HCT116 (cell line): ENCODE data around the gene FLYWCH1. TPM values are rescaled to one million over a fixed set of nuclear protein-coding genes. Genes with fewer than 3 reads are reported as not detected.

ENCODE experiments used
- ATAC-seq: fragments of 200-7000 bp; cut with Tn5 transposase; 2 replicates; pipeline ENCODE4 v1.9.1; 2020; ENCODE audit warnings: mild to moderate bottlenecking, moderate library complexity
- BruUV-seq: library from RNA; stranded (reverse); fragments of 400-500 nt; replicated peaks from 2 replicates; lab custom pipeline; 2021; lab: Mats Ljungman, UMichigan
- CTCF ChIA-PET: fragments of 300-600 bp; sonication (Branson Sonifier 250); formaldehyde crosslinking; loops from one replicate; lab custom pipeline; 2021; ENCODE audit warnings: antibody characterized with exemption; lab: Charles Lee
- POLR2A ChIA-PET: fragments of 300-600, 350-600 bp; sonication (Branson Sonifier 250); formaldehyde crosslinking; loops from one replicate; lab custom pipeline; 2021; ENCODE audit warnings: antibody characterized with exemption; lab: Charles Lee
- RAD21 ChIA-PET, 2 experiments: fragments of 300-600 bp; sonication (Branson Sonifier 250); formaldehyde crosslinking; loops; one replicate each; lab custom pipeline; 2023; ENCODE audit warnings: low total read pairs in 2 of 2; ENCODE audit not compliant: uncharacterized antibody in 2 of 2, unreplicated experiment in 2 of 2, low non-redundant PET in 1 of 2; lab: Charles Lee
- DNase-seq: peaks from one replicate; pipeline ENCODE4 v3.0.0-alpha.2; 2010; ENCODE audit warnings: low read depth, low spot score
- H2AFZ ChIP-seq: fragments of 200-600 bp; shearing (Covaris generic), sonication (generic); 2 replicates; pipeline ENCODE4 v1.6.1; 2017; ENCODE audit warnings: low read depth, mixed run types, mixed read lengths, antibody characterized with exemption, low read length; ENCODE audit not compliant: poor library complexity, severe bottlenecking
- H3K27ac ChIP-seq: 2 replicates; pipeline ENCODE4 v1.5.1; 2012; ENCODE audit warnings: low read depth, low read length
- H3K27me3 ChIP-seq: fragments of 200-600 bp; sonication (generic); 2 replicates; pipeline ENCODE4 v1.6.1; 2016; ENCODE audit warnings: mixed run types, low read length, mixed read lengths; ENCODE audit not compliant: insufficient read depth
- H3K36me3 ChIP-seq, 2 experiments: fragments of 200-500 bp in 1 of 2; fragments of 200-600 bp in 1 of 2; sonication (Bioruptor generic) in 1 of 2; sonication (generic) in 1 of 2; 2 replicates each; pipeline versions ENCODE4 v1.5.1 to v1.6.1; 2014 to 2016; ENCODE audit warnings: low read length in 2 of 2, inconsistent platforms in 1 of 2, mixed read lengths in 1 of 2, mixed run types in 1 of 2; ENCODE audit not compliant: insufficient read depth in 2 of 2, control insufficient read depth in 1 of 2
- H3K4me1 ChIP-seq, 2 experiments: fragments of 200-600 bp in 1 of 2; sonication (generic) in 1 of 2; 2 replicates each; pipeline versions ENCODE4 v1.5.1 to v1.6.1; 2012 to 2017; ENCODE audit warnings: low read length in 2 of 2, inconsistent platforms in 1 of 2, mild to moderate bottlenecking in 1 of 2, mixed read lengths in 1 of 2, mixed run types in 1 of 2, moderate library complexity in 1 of 2; ENCODE audit not compliant: insufficient read depth in 2 of 2, control insufficient read depth in 1 of 2
- H3K4me2 ChIP-seq: fragments of 200-600 bp; sonication (generic); 2 replicates; pipeline ENCODE4 v1.6.1; 2017; ENCODE audit warnings: mixed run types, low read length, mixed read lengths
- H3K4me3 ChIP-seq, 2 experiments: fragments of 200-600 bp in 1 of 2; sonication (generic) in 1 of 2; replicated peaks in 1 of 2; 2 replicates each; pipeline ENCODE4 v1.5.1; 2011 to 2016; ENCODE audit warnings: low read length in 2 of 2, control low read depth in 1 of 2, low read depth in 1 of 2, mild to moderate bottlenecking in 1 of 2, mixed read lengths in 1 of 2, mixed run types in 1 of 2
- H3K79me2 ChIP-seq: fragments of 200-600 bp; sonication (generic); 2 replicates; pipeline ENCODE4 v1.6.1; 2017; ENCODE audit warnings: mild to moderate bottlenecking, mixed run types, low read length, moderate library complexity, mixed read lengths; ENCODE audit not compliant: insufficient read depth
- H3K9ac ChIP-seq: fragments of 200-600 bp; sonication (generic); 2 replicates; pipeline ENCODE4 v1.6.1; 2016; ENCODE audit warnings: low read length, mixed read lengths
- H3K9me2 ChIP-seq: fragments of 200-600 bp; sonication (generic), shearing (Covaris generic); 2 replicates; pipeline ENCODE4 v1.6.1; 2017; ENCODE audit warnings: mixed run types, mild to moderate bottlenecking, moderate library complexity; ENCODE audit not compliant: insufficient read depth
- H3K9me3 ChIP-seq, 2 experiments: fragments of 200-500 bp in 1 of 2; fragments of 200-600 bp in 1 of 2; sonication (Bioruptor generic) in 1 of 2; sonication (generic) in 1 of 2; 2 replicates each; pipeline ENCODE4 v1.6.1; 2014 to 2017; ENCODE audit warnings: low read length in 2 of 2, mixed read lengths in 2 of 2, inconsistent platforms in 1 of 2, low read depth in 1 of 2, mild to moderate bottlenecking in 1 of 2, mixed run types in 1 of 2, moderate library complexity in 1 of 2; ENCODE audit not compliant: control insufficient read depth in 1 of 2, insufficient read depth in 1 of 2
- H4K20me1 ChIP-seq: fragments of 200-600 bp; sonication (generic), shearing (Covaris generic); 2 replicates; pipeline ENCODE4 v1.6.1; 2017; ENCODE audit warnings: mixed run types, mild to moderate bottlenecking, moderate library complexity; ENCODE audit not compliant: insufficient read depth
- CEBPB ChIP-seq: IDR thresholded peaks from 2 replicates; pipeline ENCODE4 v1.6.1; 2012; ENCODE audit warnings: low read depth
- CTCF ChIP-seq, 3 experiments: fragments of 200-600 bp in 1 of 3; sonication (generic) in 1 of 3; IDR thresholded peaks in 2 of 3; conservative IDR thresholded peaks in 1 of 3; 2 replicates each; pipeline ENCODE4 v1.5.1; 2012 to 2017; ENCODE audit warnings: low read depth in 2 of 3, low read length in 2 of 3, antibody characterized with exemption in 1 of 3, borderline replicate concordance in 1 of 3, control low read depth in 1 of 3, mild to moderate bottlenecking in 1 of 3, mixed read lengths in 1 of 3, mixed run types in 1 of 3, moderate library complexity in 1 of 3; ENCODE audit not compliant: insufficient read depth in 1 of 3
- EGR1 ChIP-seq: IDR thresholded peaks from 2 replicates; pipeline ENCODE4 v1.6.1; 2012; ENCODE audit warnings: low read depth
- ELF1 ChIP-seq: IDR thresholded peaks from 2 replicates; pipeline ENCODE4 v1.6.1; 2012; ENCODE audit warnings: low read depth, borderline replicate concordance
- EZH2phosphoT487 ChIP-seq: fragments of 200-600 bp; IDR thresholded peaks from 2 replicates; pipeline ENCODE4 v1.6.1; 2018; ENCODE audit warnings: antibody characterized with exemption, borderline replicate concordance
- FOSL1 ChIP-seq: IDR thresholded peaks from 2 replicates; pipeline ENCODE4 v1.6.1; 2012; ENCODE audit warnings: low read depth
- JUND ChIP-seq: IDR thresholded peaks from 2 replicates; pipeline ENCODE4 v1.6.1; 2012
- POLR2AphosphoS5 ChIP-seq: IDR thresholded peaks from 2 replicates; pipeline ENCODE4 v1.6.1; 2011; ENCODE audit warnings: mild to moderate bottlenecking, low read depth, low read length, moderate library complexity
- RAD21 ChIP-seq: IDR thresholded peaks from 2 replicates; pipeline ENCODE4 v1.6.1; 2012; ENCODE audit warnings: low read depth, mild to moderate bottlenecking
- SP1 ChIP-seq: IDR thresholded peaks from 2 replicates; pipeline ENCODE4 v1.6.1; 2012; ENCODE audit warnings: low read depth
- SRF ChIP-seq: IDR thresholded peaks from 2 replicates; pipeline ENCODE4 v1.6.1; 2012; ENCODE audit warnings: low read depth
- TCF7L2 ChIP-seq: IDR thresholded peaks from 2 replicates; pipeline ENCODE4 v1.7.0; 2011; ENCODE audit warnings: borderline replicate concordance, inconsistent platforms; ENCODE audit not compliant: insufficient read depth, insufficient read length; ENCODE audit errors: extremely low read depth
- ZFX ChIP-seq: fragments of 450-650 bp; IDR thresholded peaks from 2 replicates; pipeline ENCODE4 v1.6.1; 2017
- ZNF274 ChIP-seq: fragments of 200-500 bp; sonication (Bioruptor generic); IDR thresholded peaks from 2 replicates; pipeline ENCODE4 v1.6.1; 2014; ENCODE audit warnings: mild to moderate bottlenecking, low read depth, low read length, inconsistent platforms
- intact Hi-C: fragments of 100-400 bp; cut with micrococcal nuclease; formaldehyde crosslinking; loops from 2 replicates; pipeline ENCODE4 v1.10.0; 2022
- total RNA-seq: library from RNA; stranded (reverse); gene quantifications from one replicate; pipeline ENCODE4 v1.2.1, GENCODE V29; 2021; ENCODE audit not compliant: unreplicated experiment
- TF ChIP-seq, protein P1 (sequence below): IDR thresholded peaks from 2 replicates; pipeline ENCODE4 v1.6.1; 2012; ENCODE audit warnings: low read depth
- TF ChIP-seq, protein P2 (sequence below): IDR thresholded peaks from 2 replicates; pipeline ENCODE4 v1.6.1; 2012
- TF ChIP-seq, protein P3 (sequence below): IDR thresholded peaks from 2 replicates; pipeline ENCODE4 v1.6.1; 2012

The FLYWCH1 gene
- total RNA-seq, 1 experiment from 2014 or later: 66.6 TPM

DNA sequence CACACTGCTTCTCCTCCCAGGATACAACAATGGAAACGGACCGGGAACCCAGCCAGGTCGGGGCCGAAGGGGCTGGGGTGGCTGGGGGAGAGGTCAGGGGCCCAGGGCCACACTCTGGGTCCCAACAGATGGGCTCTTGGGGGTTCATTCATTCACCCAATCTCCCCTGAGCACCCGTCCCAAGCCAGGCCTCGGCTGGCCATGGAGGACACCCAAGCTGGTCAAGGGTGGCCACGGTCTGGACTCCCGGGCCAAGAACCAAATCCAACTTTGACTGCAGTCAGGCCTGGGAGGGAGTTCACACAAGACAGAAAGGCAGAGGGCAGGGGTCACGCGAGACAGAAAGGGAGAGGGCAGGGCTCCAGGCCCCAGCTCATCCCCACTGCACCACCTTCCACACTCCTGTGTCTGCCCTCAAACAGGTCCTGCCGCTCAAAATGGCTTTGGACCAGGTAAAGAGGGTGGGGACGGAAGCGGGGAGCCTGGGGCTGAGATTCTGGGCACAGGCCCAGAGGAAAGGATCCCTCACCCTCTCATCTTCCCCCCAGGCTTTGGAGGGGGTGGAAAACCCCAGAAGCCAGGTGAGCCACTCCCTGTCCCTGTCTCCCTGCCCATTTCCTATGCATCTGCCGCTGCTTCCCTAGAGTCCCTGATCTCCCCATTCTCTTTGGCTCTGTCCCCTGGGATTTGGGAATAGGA lies 80.8 kb downstream of the FLYWCH1 start:
- Histone ChIP-seq H3K79me2 (no peaks in the 10 kb centered on the region), H4K20me1 (no peaks in the 10 kb centered on the region), H3K9me3 (no peaks in the 10 kb centered on the region), H2AFZ (no peak overlapping the region), H3K4me1 (peaks cover 11 to 28% of the 10 kb centered on the region in 2 experiments), H3K9me2 (no peaks in the 10 kb centered on the region), H3K4me3 (no peak overlapping the region), H3K36me3 (no peaks in the 10 kb centered on the region), H3K27me3 (no peaks in the 10 kb centered on the region), H3K27ac (no peak overlapping the region), H3K4me2 (no peak overlapping the region), H3K9ac (no peak overlapping the region)
- no peak for TF ChIP-seq POLR2AphosphoS5
- no peak for TF ChIP-seq JUND
- TF ChIP-seq FOSL1: no peak
- TF ChIP-seq RAD21: no peak
- TF ChIP-seq, protein P1, sequence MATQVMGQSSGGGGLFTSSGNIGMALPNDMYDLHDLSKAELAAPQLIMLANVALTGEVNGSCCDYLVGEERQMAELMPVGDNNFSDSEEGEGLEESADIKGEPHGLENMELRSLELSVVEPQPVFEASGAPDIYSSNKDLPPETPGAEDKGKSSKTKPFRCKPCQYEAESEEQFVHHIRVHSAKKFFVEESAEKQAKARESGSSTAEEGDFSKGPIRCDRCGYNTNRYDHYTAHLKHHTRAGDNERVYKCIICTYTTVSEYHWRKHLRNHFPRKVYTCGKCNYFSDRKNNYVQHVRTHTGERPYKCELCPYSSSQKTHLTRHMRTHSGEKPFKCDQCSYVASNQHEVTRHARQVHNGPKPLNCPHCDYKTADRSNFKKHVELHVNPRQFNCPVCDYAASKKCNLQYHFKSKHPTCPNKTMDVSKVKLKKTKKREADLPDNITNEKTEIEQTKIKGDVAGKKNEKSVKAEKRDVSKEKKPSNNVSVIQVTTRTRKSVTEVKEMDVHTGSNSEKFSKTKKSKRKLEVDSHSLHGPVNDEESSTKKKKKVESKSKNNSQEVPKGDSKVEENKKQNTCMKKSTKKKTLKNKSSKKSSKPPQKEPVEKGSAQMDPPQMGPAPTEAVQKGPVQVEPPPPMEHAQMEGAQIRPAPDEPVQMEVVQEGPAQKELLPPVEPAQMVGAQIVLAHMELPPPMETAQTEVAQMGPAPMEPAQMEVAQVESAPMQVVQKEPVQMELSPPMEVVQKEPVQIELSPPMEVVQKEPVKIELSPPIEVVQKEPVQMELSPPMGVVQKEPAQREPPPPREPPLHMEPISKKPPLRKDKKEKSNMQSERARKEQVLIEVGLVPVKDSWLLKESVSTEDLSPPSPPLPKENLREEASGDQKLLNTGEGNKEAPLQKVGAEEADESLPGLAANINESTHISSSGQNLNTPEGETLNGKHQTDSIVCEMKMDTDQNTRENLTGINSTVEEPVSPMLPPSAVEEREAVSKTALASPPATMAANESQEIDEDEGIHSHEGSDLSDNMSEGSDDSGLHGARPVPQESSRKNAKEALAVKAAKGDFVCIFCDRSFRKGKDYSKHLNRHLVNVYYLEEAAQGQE: no peak
- no peak for TF ChIP-seq ZFX
- TF ChIP-seq, protein P2, sequence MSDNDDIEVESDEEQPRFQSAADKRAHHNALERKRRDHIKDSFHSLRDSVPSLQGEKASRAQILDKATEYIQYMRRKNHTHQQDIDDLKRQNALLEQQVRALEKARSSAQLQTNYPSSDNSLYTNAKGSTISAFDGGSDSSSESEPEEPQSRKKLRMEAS: no peak
- no peak for TF ChIP-seq ELF1
- TF ChIP-seq CTCF (IDR thresholded peaks at IDR 0.05 in 2 of 3, conservative IDR thresholded peaks at IDR 0.05 in 1 of 3; ENCODE audit: borderline replicate concordance in 1 of 3, insufficient read depth in 1 of 3, low read depth in 2 of 3, low read length in 2 of 3): no peak
- TF ChIP-seq TCF7L2: no peak
- no peak for TF ChIP-seq SP1
- TF ChIP-seq ZNF274: no peak
- TF ChIP-seq, protein P3, sequence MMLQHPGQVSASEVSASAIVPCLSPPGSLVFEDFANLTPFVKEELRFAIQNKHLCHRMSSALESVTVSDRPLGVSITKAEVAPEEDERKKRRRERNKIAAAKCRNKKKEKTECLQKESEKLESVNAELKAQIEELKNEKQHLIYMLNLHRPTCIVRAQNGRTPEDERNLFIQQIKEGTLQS: no peak
- no peak for TF ChIP-seq EGR1
- TF ChIP-seq SRF: no peak
- no peak for TF ChIP-seq EZH2phosphoT487
- TF ChIP-seq CEBPB: no peak
- intact Hi-C loops: no loop called here
- ATAC-seq (no peak), DNase-seq (no peak)
- no TSS peak for BruUV-seq
- ChIA-PET RAD21 (no interaction called here), POLR2A (no interaction called here), CTCF (no interaction called here)
